Measurements from ENCODE around the gene PDF. TPM values are rescaled to one million over a fixed set of nuclear protein-coding genes. Genes with fewer than 3 reads are reported as not detected.

The PDF gene
- total and polyA plus RNA-seq, 2 donors (not counting 1 experiment from before 2014, with no cell fraction given) = 5.5 to 9.6 TPM

- H3K9ac ChIP-seq (ENCODE audit: low read length) = no peak overlapping the region
- H3K4me1 Mint-ChIP-seq = peaks cover 17% of the 10 kb centered on the region
- WGBS (ENCODE audit: insufficient coverage) = 98% methylated on average over 17 of the region's 17 CpGs
- peaks cover 7 to 17% of the 10 kb centered on the region in 2 donors for H3K4me1 ChIP-seq (ENCODE audit: control insufficient read depth in 2 of 2, insufficient read depth in 2 of 2, low read length in 2 of 2)
- peaks cover 90% of the 10 kb centered on the region for H4K20me1 ChIP-seq (ENCODE audit: control insufficient read depth, insufficient read depth, low read length, poor library complexity, severe bottlenecking)
- CTCF ChIA-PET = no interaction called here
- H2AFZ ChIP-seq (ENCODE audit: insufficient read depth, low read depth, low read length, poor library complexity, severe bottlenecking) = no peak overlapping the region
- no peak overlapping the region for H3K4me2 ChIP-seq (replicated peaks; ENCODE audit: low read depth, low read length, poor library complexity, severe bottlenecking)
- H3K4me3 ChIP-seq (ENCODE audit: control extremely low read depth in 1 of 5, extremely low read depth in 1 of 5, insufficient read depth in 1 of 5, low read depth in 2 of 5, low read length in 4 of 5) = no peak overlapping the region
- peaks cover 2 to 70% of the 10 kb centered on the region in 2 experiments for H3K36me3 ChIP-seq (replicated peaks in 1 of 2; ENCODE audit: control extremely low read depth in 1 of 2, control insufficient read depth in 1 of 2, extremely low read depth in 1 of 2, insufficient read depth in 2 of 2, low read length in 1 of 2)
- H3K79me2 ChIP-seq (ENCODE audit: control insufficient read depth, insufficient read depth, low read length) = peaks cover 92% of the 10 kb centered on the region
- no peaks in the 10 kb centered on the region for H3K9me3 Mint-ChIP-seq (ENCODE audit: insufficient read depth)
- DNase-seq (no peak), ATAC-seq (ENCODE audit: low read depth) (no peak)
- POLR2A ChIA-PET = no interaction called here
- TF ChIP-seq, protein P1, sequence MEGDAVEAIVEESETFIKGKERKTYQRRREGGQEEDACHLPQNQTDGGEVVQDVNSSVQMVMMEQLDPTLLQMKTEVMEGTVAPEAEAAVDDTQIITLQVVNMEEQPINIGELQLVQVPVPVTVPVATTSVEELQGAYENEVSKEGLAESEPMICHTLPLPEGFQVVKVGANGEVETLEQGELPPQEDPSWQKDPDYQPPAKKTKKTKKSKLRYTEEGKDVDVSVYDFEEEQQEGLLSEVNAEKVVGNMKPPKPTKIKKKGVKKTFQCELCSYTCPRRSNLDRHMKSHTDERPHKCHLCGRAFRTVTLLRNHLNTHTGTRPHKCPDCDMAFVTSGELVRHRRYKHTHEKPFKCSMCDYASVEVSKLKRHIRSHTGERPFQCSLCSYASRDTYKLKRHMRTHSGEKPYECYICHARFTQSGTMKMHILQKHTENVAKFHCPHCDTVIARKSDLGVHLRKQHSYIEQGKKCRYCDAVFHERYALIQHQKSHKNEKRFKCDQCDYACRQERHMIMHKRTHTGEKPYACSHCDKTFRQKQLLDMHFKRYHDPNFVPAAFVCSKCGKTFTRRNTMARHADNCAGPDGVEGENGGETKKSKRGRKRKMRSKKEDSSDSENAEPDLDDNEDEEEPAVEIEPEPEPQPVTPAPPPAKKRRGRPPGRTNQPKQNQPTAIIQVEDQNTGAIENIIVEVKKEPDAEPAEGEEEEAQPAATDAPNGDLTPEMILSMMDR (IDR thresholded peaks at IDR 0.05) = no peak
- TF ChIP-seq EZH2 (IDR thresholded peaks at IDR 0.05; ENCODE audit: borderline replicate concordance, insufficient read depth, low read depth, low read length, poor library complexity, severe bottlenecking) = no peak
- H3K27ac ChIP-seq (ENCODE audit: low read length in 2 of 2) = no peak overlapping the region
- no peaks in the 10 kb centered on the region for H3K27me3 ChIP-seq (replicated peaks in 1 of 4; ENCODE audit: control extremely low read depth in 1 of 4, control insufficient read depth in 3 of 4, insufficient read depth in 4 of 4, low read length in 3 of 4)
- no peaks in the 10 kb centered on the region for H3K27me3 Mint-ChIP-seq
- intact Hi-C loops (cut with micrococcal nuclease) = loop anchor here (10.0 kb wide), 1 partner anchor 782 kb away; the partner anchor contains the start of gene ZFP90
- H3K4me3 Mint-ChIP-seq = no peak overlapping the region
- no peak overlapping the region for H3K27ac Mint-ChIP-seq
- no peaks in the 10 kb centered on the region for H3K9me3 ChIP-seq (ENCODE audit: control extremely low read depth in 1 of 3, control insufficient read depth in 2 of 3, insufficient read depth in 1 of 3, low read length in 2 of 3)
Measured at GRCh38 chr16:69316595-69317034, 13.8 kb downstream of the PDF start.

GRCh38 chr16:69315486-69316311 is 14.7 kb downstream of the PDF start:
- H3K4me1 Mint-ChIP-seq = peaks cover 19% of the 10 kb centered on the region
- POLR2A ChIA-PET = no interaction called here
- Histone ChIP-seq H3K9me3 (ENCODE audit: control extremely low read depth in 1 of 3, control insufficient read depth in 2 of 3, insufficient read depth in 1 of 3, low read length in 2 of 3) (no peaks in the 10 kb centered on the region), H4K20me1 (ENCODE audit: control insufficient read depth, insufficient read depth, low read length, poor library complexity, severe bottlenecking) (peaks cover 81% of the 10 kb centered on the region), H3K79me2 (ENCODE audit: control insufficient read depth, insufficient read depth, low read length) (peaks cover 86% of the 10 kb centered on the region), H2AFZ (ENCODE audit: insufficient read depth, low read depth, low read length, poor library complexity, severe bottlenecking) (no peak overlapping the region), H3K4me2 (replicated peaks; ENCODE audit: low read depth, low read length, poor library complexity, severe bottlenecking) (no peak overlapping the region), H3K4me3 (ENCODE audit: control extremely low read depth in 1 of 5, extremely low read depth in 1 of 5, insufficient read depth in 1 of 5, low read depth in 2 of 5, low read length in 4 of 5) (no peak overlapping the region), H3K9ac (ENCODE audit: low read length) (no peak overlapping the region), H3K4me1 (ENCODE audit: control insufficient read depth in 2 of 2, insufficient read depth in 2 of 2, low read length in 2 of 2) (peaks cover 7 to 18% of the 10 kb centered on the region in 2 donors), H3K27me3 (replicated peaks in 1 of 4; ENCODE audit: control extremely low read depth in 1 of 4, control insufficient read depth in 3 of 4, insufficient read depth in 4 of 4, low read length in 3 of 4) (no peaks in the 10 kb centered on the region), H3K36me3 (replicated peaks in 1 of 2; ENCODE audit: control extremely low read depth in 1 of 2, control insufficient read depth in 1 of 2, extremely low read depth in 1 of 2, insufficient read depth in 2 of 2, low read length in 1 of 2) (peaks cover 2 to 61% of the 10 kb centered on the region in 2 experiments), H3K27ac (ENCODE audit: low read length in 2 of 2) (no peak overlapping the region)
- no peaks in the 10 kb centered on the region for H3K27me3 Mint-ChIP-seq
- no peak overlapping the region for H3K4me3 Mint-ChIP-seq
- WGBS (ENCODE audit: insufficient coverage) = 98% methylated on average over 29 of the region's 30 CpGs
- H3K9me3 Mint-ChIP-seq (ENCODE audit: insufficient read depth) = no peaks in the 10 kb centered on the region
- no peak overlapping the region for H3K27ac Mint-ChIP-seq
- no peak for DNase-seq
- no peak for ATAC-seq (ENCODE audit: low read depth)
- intact Hi-C loops (cut with micrococcal nuclease) = loop anchor here (10.0 kb wide), 1 partner anchor 781 kb away; the partner anchor contains the start of gene ZFP90
- CTCF ChIA-PET = interaction anchor here (1.8 kb wide), 1 partner anchor 10 kb away, joined by 5 read pairs; no protein-coding TSS in a partner anchor
- TF ChIP-seq EZH2 (IDR thresholded peaks at IDR 0.05; ENCODE audit: borderline replicate concordance, insufficient read depth, low read depth, low read length, poor library complexity, severe bottlenecking) = no peak
- TF ChIP-seq, protein P1 (IDR thresholded peaks at IDR 0.05) = no peak

Measured in B cell (primary cell).